ENCODE data around the gene CCDC136.

Gene CCDC136

GRCh38 chr7:128791121-128791971 is at the start of gene CCDC136:
TSS of gene CCDC136 (plus strand) at chr7:128791968. CDS start at chr7:128792412, 444 bp downstream.
- peak; percentile 74 for DNase-seq (ENCODE audit: low read depth)

- no peak for DNase-seq (ENCODE audit: low read depth)
These were observed 49.6 kb upstream of the CCDC136 start for GRCh38 chr7:128742206-128742605.

- DNase-seq (ENCODE audit: low read depth): no peak
These were observed 48.5 kb upstream of the CCDC136 start for GRCh38 chr7:128743112-128743772.

GRCh38 chr7:128744366-128744905 is 47.3 kb upstream of the CCDC136 start:
- no peak for DNase-seq (ENCODE audit: low read depth)

GRCh38 chr7:128745706-128746105 is 46.1 kb upstream of the CCDC136 start:
- no peak for DNase-seq (ENCODE audit: low read depth)

- DNase-seq (ENCODE audit: low read depth): no peak
These were observed 44.3 kb upstream of the CCDC136 start for GRCh38 chr7:128747327-128748079.

- no peak for DNase-seq (ENCODE audit: low read depth)
These were observed 39.5 kb upstream of the CCDC136 start for GRCh38 chr7:128752251-128752650.

GRCh38 chr7:128755075-128755818 is 36.5 kb upstream of the CCDC136 start:
- DNase-seq (ENCODE audit: low read depth): no peak

- DNase-seq (ENCODE audit: low read depth): no peak
These were observed 35.8 kb upstream of the CCDC136 start for GRCh38 chr7:128755819-128756476.

- DNase-seq (ENCODE audit: low read depth): no peak
These were observed 34.6 kb upstream of the CCDC136 start for GRCh38 chr7:128757203-128757602.

GRCh38 chr7:128758553-128758952 is 33.2 kb upstream of the CCDC136 start:
- no peak for DNase-seq (ENCODE audit: low read depth)

GRCh38 chr7:128759242-128759641 is 32.5 kb upstream of the CCDC136 start:
- DNase-seq (ENCODE audit: low read depth): no peak

- DNase-seq (ENCODE audit: low read depth): no peak
These were observed 28.2 kb upstream of the CCDC136 start for GRCh38 chr7:128763541-128763940.

- no peak for DNase-seq (ENCODE audit: low read depth)
These were observed 24.2 kb upstream of the CCDC136 start for GRCh38 chr7:128767475-128768110.

GRCh38 chr7:128770233-128770632 is 21.5 kb upstream of the CCDC136 start:
- DNase-seq (ENCODE audit: low read depth): no peak

GRCh38 chr7:128773604-128774003 is 18.2 kb upstream of the CCDC136 start:
- no peak for DNase-seq (ENCODE audit: low read depth)

- no peak for DNase-seq (ENCODE audit: low read depth)
These were observed 17.6 kb upstream of the CCDC136 start for GRCh38 chr7:128774029-128774689.

GRCh38 chr7:128774921-128775320 is 16.8 kb upstream of the CCDC136 start:
- no peak for DNase-seq (ENCODE audit: low read depth)

- no peak for DNase-seq (ENCODE audit: low read depth)
These were observed 15.9 kb upstream of the CCDC136 start, which contains the start of gene OPN1SW for GRCh38 chr7:128775744-128776474. TSS of gene OPN1SW (minus strand) at chr7:128775794. CDS start at chr7:128775781, 13 bp downstream.

All from activated T-helper 1 cell treated with Interleukin-2 at 50 U/mL for 16 hours (primary cell).